Middle frontal gyrus (tissue), 1 donor: Measurements from ENCODE around the gene ZNF302.
"Not testable (repeated sequence)": the region's sequence is repeated elsewhere in the genome, so short reads cannot be mapped to it uniquely, and the experiment has no call there.

ENCODE experiments used
- DNase-seq: peaks from one replicate; pipeline ENCODE4 v3.0.0-alpha.2; 2015; ENCODE audit warnings: low spot score; ENCODE audit errors: extremely low spot score

The ZNF302 gene

GRCh38 chr19:34677386-34678084 is at the start of gene ZNF302:
TSS of gene ZNF302 (plus strand) at chr19:34677678. CDS start at chr19:34678805, 1,127 bp downstream.
- DNase-seq = peak; percentile 96

- no peak for DNase-seq
Observed at GRCh38 chr19:34633802-34634201, 43.7 kb upstream of the ZNF302 start.

- DNase-seq = peak; percentile 38
Observed at GRCh38 chr19:34639491-34640085, 37.9 kb upstream of the ZNF302 start.

DNA sequence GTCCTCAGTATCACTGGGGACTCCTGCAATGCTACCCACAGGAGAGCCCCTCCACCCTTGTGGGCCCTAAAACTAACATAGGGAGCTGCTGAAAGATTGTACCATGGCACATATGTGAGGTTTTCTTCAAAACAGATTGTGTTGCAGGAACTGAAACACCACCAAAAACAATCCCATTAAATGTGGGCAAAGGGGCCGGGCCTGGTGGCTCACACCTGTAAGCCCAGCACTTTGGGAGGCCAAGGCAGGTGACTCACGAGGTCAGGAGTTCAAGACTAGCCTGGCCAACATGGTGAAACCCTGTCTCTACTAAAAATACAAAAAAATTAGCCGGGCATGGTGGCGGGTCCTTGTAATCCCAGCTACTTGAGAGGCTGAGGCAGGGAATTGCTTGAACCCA is 35.2 kb upstream of the ZNF302 start:
- no peak for DNase-seq

- no peak for DNase-seq
Observed at GRCh38 chr19:34644991-34645461, 32.5 kb upstream of the ZNF302 start.

GRCh38 chr19:34645551-34645950 is 31.9 kb upstream of the ZNF302 start:
- DNase-seq = no peak

GRCh38 chr19:34649886-34650543 is 27.5 kb upstream of the ZNF302 start:
- DNase-seq = no peak

GRCh38 chr19:34651747-34652146 is 25.7 kb upstream of the ZNF302 start:
- DNase-seq = no peak

DNA sequence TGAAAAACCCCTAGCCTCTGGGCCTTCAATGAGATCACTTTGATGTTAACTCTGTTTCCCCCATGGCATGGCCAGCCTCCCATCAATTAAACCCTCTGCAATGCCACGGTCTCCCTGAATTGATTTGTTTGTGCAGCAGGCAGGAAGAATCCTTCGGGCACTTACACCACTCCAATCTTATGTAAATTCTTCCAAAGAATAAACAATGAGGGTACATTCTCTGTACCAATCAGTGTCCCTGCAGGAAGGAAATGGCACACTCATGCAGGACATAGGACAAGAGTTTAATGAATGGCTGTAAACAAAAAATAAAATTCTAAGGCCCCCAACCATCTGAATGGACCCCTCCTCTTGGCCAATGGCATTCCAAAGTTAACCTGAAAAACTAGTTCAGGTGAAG is 22.7 kb upstream of the ZNF302 start:
- no peak for DNase-seq

DNA sequence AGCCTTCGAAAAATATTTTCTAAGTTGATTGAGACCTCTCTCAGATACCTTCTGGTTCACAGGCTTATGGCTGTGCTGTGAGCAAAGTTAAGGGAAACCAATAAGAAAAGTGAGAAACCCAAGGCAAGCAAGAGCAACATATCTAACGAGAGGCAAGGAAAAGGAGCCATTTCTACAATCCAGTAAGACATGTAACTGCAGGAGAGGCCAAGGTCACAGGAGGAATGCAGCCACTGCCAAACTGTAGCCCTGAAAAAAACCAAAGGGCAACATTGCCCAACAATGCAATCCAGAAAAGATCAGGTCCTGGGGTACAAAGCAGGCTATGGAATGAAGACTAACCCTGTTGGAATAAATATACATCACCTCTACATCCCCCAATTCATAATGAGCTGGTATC is 21.8 kb upstream of the ZNF302 start:
- no peak for DNase-seq

- no peak for DNase-seq
Observed at GRCh38 chr19:34661357-34661756, 16.1 kb upstream of the ZNF302 start.

GRCh38 chr19:34662919-34663318 is 14.6 kb upstream of the ZNF302 start:
- no peak for DNase-seq

GRCh38 chr19:34664168-34664567 is 13.3 kb upstream of the ZNF302 start:
- no peak for DNase-seq

GRCh38 chr19:34664870-34665269 is 12.6 kb upstream of the ZNF302 start:
- DNase-seq = no peak

DNA sequence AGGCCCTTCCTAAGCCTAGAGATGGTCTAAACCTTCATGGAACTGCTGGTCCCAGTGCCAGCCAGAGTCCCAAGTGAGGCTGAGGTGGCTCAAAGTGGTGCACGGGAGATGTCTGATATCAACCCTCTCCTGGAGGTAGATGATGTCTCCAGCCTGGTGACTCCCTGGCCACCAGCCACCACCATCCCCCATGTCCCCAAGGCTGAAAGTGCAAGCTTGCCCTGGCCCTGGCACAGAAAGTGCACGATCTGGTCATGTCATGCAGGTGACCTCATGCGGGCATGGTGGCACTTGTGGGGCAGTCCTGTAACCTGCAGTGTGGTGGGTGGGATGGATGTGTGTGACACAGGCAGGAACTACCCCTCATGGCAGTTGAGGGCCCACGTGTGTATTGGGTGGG is 12.2 kb upstream of the ZNF302 start:
- not testable (repeated sequence) for DNase-seq

- DNase-seq = no peak
Observed at GRCh38 chr19:34666200-34666957, 11.1 kb upstream of the ZNF302 start.

GRCh38 chr19:34666958-34667265 is 10.6 kb upstream of the ZNF302 start:
- no peak for DNase-seq

DNA sequence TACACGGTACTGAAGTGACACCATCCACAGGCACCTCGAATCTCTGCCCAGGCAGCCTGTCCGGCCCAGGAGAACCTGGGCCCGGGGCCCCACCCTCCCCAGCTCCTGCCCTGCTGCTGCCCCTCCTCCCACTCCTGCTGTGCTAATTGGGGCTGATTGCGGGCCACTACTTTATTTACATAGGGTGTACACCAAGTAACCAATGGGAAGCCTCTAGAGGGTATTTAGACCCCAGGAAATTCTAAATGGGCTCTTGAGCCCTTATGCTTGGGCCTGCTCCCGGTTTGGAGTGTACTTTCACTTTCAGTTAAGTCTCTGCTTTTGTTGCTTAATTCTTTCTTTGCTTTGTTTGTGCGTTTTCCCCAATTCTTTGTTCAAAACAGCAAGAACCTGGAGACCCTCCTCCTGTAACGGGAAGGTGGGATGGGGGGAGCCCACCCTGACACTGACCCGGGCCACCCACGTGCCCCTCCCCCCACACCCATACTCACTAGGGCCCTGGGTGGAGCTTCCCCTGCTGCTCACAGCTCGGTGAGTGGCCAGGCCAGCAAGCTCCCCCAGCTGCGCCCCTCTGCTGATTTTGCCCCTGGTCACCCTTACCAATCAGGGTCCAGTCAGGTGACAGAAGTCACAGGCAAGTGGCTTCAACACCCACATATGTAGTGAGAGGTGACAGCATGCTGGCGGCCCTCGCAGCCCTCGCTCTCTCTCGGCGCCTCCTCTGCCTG is 10.0 kb upstream of the ZNF302 start:
- no peak for DNase-seq

- DNase-seq = not testable (repeated sequence)
Observed at GRCh38 chr19:34668077-34668689, 9.3 kb upstream of the ZNF302 start.

DNA sequence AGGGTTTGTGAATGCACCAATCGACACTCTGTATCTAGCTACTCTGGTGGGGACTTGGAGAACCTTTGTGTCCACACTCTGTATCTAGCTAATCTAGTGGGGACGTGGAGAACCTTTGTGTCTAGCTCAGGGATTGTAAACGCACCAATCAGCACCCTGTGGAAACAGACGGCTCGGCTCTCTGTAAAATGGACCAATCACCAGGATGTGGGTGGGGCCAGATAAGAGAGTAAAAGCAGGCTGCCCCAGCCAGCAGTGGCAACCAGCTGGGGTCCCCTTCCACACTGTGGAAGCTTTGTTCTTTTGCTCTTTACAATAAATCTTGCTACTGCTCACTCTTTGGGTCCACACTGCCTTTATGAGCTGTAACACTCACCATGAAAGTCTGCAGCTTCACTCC is 8.8 kb upstream of the ZNF302 start:
- DNase-seq = not testable (repeated sequence)

GRCh38 chr19:34669305-34669704 is 8.2 kb upstream of the ZNF302 start:
- no peak for DNase-seq
